Upper lobe of left lung (tissue), 4 donors: ENCODE results near the gene VPS33B.

Experiments used
- CTCF ChIP-seq, 6 experiments: fragments of 450-650 bp in 4 of 6; fragments of 200-600 bp in 2 of 6; sonication (generic) in 2 of 6; IDR thresholded peaks; one replicate each; pipeline ENCODE4 v1.5.1; 2016 to 2019; ENCODE audit warnings: antibody characterized with exemption in 6 of 6
- POLR2A ChIP-seq, 4 donors: fragments of 450-650 bp; IDR thresholded peaks; one replicate each; pipeline ENCODE4 v1.5.1; 2016 to 2017; ENCODE audit warnings: antibody characterized with exemption in 4 of 4, mild to moderate bottlenecking in 2 of 4
- POLR2AphosphoS5 ChIP-seq, 2 donors: sonication (generic); formaldehyde crosslinking; IDR thresholded peaks; one replicate each; pipeline ENCODE4 v1.5.1; 2017; ENCODE audit warnings: antibody characterized with exemption in 2 of 2

- no peak for TF ChIP-seq CTCF (IDR thresholded peaks at IDR 0.05)
- no peak for TF ChIP-seq POLR2A (IDR thresholded peaks at IDR 0.05)
- TF ChIP-seq POLR2AphosphoS5 (IDR thresholded peaks at IDR 0.05): no peak
Observed at GRCh38 chr15:90989040-90989768, 33.2 kb downstream of the VPS33B start.
